ENCODE measurements around the gene CISD3.

CISD3 gene

DNA sequence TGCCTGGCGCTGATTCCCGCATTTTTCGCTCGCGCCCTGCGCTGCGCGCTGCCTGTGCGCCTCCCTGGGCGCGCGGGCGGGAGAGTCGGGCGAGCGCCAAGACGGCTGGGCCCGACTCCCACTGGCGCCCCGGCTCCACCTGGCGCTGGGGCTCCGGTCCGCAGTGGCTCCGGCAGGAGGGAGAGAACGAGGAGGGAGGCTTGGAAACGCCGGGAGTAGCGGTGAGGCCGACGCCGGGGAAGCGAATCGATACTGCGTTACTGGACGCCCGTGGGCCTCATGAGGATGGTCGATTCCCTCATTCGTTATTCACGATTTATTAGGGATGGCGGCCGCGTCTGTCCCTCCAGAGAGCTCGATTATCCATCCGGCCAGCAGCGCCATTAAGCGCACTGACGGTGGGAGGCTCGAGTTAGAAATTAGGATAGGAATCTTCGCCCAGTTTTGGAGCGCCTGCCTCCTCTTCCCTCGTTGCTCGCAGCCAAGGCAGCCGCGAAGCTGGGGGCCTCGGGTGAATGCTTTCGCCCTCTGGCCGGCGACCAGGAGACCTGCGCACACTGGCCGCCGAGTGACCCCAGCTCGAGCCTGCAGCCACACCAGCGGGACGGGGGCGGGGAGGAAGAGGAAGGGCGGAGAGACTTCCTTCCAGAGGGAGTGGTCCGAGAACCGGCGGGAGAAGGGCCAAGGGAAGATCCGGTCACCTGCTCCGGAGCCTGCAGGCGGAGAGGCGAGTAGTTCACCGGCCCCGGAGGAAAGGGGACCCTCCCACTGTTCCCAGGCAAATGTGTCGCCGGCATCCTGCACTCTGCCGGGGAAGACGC lies 19.3 kb downstream of the CISD3 start (continued):
- TF ChIP-seq ZBTB1 (tag by site-specific recombination; IDR thresholded peaks at IDR 0.05), result no peak
- peak; percentile 80 for TF ChIP-seq ZNF366 (tag by site-specific recombination; conservative IDR thresholded peaks at IDR 0.05)
- TF ChIP-seq ZFP3 (tag by site-specific recombination; IDR thresholded peaks at IDR 0.05; ENCODE audit: low read depth), result no peak
- TF ChIP-seq, protein P1, sequence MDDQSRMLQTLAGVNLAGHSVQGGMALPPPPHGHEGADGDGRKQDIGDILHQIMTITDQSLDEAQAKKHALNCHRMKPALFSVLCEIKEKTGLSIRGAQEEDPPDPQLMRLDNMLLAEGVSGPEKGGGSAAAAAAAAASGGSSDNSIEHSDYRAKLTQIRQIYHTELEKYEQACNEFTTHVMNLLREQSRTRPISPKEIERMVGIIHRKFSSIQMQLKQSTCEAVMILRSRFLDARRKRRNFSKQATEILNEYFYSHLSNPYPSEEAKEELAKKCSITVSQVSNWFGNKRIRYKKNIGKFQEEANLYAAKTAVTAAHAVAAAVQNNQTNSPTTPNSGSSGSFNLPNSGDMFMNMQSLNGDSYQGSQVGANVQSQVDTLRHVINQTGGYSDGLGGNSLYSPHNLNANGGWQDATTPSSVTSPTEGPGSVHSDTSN (CRISPR knock-in tag; IDR thresholded peaks at IDR 0.05), result peak; percentile 71
- TF ChIP-seq ZNF530 (tag by site-specific recombination; IDR thresholded peaks at IDR 0.05; ENCODE audit: low read depth), result no peak
- peak; percentile 10; the same call in 1 of the 2 replicates for TF ChIP-seq ZNF639 (tag by site-specific recombination; IDR thresholded peaks at IDR 0.05)
- TF ChIP-seq WT1 (tag by site-specific recombination; IDR thresholded peaks at IDR 0.05), result no peak
- no peak for TF ChIP-seq SCRT1 (tag by site-specific recombination; IDR thresholded peaks at IDR 0.05; ENCODE audit: borderline replicate concordance)
- no peak for TF ChIP-seq ZNF175 (tag by site-specific recombination; IDR thresholded peaks at IDR 0.05)
- no peak for TF ChIP-seq ZNF521 (tag by site-specific recombination; IDR thresholded peaks at IDR 0.05)
- peak; percentile 55; the same call in 1 of the 2 replicates for TF ChIP-seq ZNF843 (tag by site-specific recombination; IDR thresholded peaks at IDR 0.05)
- no peak for TF ChIP-seq ZNF626 (tag by site-specific recombination; IDR thresholded peaks at IDR 0.05)
- peak; percentile 96 for TF ChIP-seq KLF1 (tag by site-specific recombination; IDR thresholded peaks at IDR 0.05)
- peak; percentile 98 for TF ChIP-seq ZSCAN30 (tag by site-specific recombination; IDR thresholded peaks at IDR 0.05)
- TF ChIP-seq ZBTB7A (tag by site-specific recombination; IDR thresholded peaks at IDR 0.05; ENCODE audit: low read depth), result no peak
- peak; percentile 69 for TF ChIP-seq YY2 (tag by site-specific recombination; IDR thresholded peaks at IDR 0.05)
- no peak for TF ChIP-seq ZNF791 (tag by site-specific recombination; IDR thresholded peaks at IDR 0.05)
- no peak for TF ChIP-seq PRDM6 (tag by site-specific recombination; IDR thresholded peaks at IDR 0.05)
- TF ChIP-seq ZNF138 (tag by site-specific recombination; IDR thresholded peaks at IDR 0.05; ENCODE audit: borderline replicate concordance), result no peak
- TF ChIP-seq ZBTB17 (tag by site-specific recombination; IDR thresholded peaks at IDR 0.05), result peak; percentile 98
- no peak for TF ChIP-seq ZNF473 (tag by site-specific recombination; IDR thresholded peaks at IDR 0.05)
- TF ChIP-seq, protein P2, sequence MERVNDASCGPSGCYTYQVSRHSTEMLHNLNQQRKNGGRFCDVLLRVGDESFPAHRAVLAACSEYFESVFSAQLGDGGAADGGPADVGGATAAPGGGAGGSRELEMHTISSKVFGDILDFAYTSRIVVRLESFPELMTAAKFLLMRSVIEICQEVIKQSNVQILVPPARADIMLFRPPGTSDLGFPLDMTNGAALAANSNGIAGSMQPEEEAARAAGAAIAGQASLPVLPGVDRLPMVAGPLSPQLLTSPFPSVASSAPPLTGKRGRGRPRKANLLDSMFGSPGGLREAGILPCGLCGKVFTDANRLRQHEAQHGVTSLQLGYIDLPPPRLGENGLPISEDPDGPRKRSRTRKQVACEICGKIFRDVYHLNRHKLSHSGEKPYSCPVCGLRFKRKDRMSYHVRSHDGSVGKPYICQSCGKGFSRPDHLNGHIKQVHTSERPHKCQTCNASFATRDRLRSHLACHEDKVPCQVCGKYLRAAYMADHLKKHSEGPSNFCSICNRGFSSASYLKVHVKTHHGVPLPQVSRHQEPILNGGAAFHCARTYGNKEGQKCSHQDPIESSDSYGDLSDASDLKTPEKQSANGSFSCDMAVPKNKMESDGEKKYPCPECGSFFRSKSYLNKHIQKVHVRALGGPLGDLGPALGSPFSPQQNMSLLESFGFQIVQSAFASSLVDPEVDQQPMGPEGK (tag by site-specific recombination; IDR thresholded peaks at IDR 0.05), result peak; percentile 84
- TF ChIP-seq PRDM1 (tag by site-specific recombination; IDR thresholded peaks at IDR 0.05), result no peak
- TF ChIP-seq ZNF24 (tag by site-specific recombination; IDR thresholded peaks at IDR 0.05), result no peak
- TF ChIP-seq HIC1 (tag by site-specific recombination; IDR thresholded peaks at IDR 0.05), result no peak
- TF ChIP-seq ZSCAN4 (tag by site-specific recombination; IDR thresholded peaks at IDR 0.05), result no peak
- TF ChIP-seq, protein P3, sequence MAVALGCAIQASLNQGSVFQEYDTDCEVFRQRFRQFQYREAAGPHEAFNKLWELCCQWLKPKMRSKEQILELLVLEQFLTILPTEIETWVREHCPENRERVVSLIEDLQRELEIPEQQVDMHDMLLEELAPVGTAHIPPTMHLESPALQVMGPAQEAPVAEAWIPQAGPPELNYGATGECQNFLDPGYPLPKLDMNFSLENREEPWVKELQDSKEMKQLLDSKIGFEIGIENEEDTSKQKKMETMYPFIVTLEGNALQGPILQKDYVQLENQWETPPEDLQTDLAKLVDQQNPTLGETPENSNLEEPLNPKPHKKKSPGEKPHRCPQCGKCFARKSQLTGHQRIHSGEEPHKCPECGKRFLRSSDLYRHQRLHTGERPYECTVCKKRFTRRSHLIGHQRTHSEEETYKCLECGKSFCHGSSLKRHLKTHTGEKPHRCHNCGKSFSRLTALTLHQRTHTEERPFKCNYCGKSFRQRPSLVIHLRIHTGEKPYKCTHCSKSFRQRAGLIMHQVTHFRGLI (tag by site-specific recombination; IDR thresholded peaks at IDR 0.05), result no peak

Measured in HEK293 (cell line).